GM23338 (cell line): ENCODE data around the gene CD163. TPM values are rescaled to one million over a fixed set of nuclear protein-coding genes. Genes with fewer than 3 reads are reported as not detected.

ENCODE experiments used
- ETS1 ChIP-seq: IDR thresholded peaks from 2 replicates; pipeline ENCODE4 v1.6.1; 2016; ENCODE audit warnings: antibody characterized with exemption
- STAT1 ChIP-seq: IDR thresholded peaks from one replicate; pipeline ENCODE4 v1.6.1; 2016; ENCODE audit warnings: antibody characterized with exemption; ENCODE audit not compliant: unreplicated experiment
- ZNF462 ChIP-seq: fragments of 250-450 bp; sonication (Bioruptor Pico); IDR thresholded peaks from 2 replicates; pipeline ENCODE4 v1.5.0; 2020; ENCODE audit warnings: mild to moderate bottlenecking, moderate library complexity
- polyA plus RNA-seq: library from polyadenylated mRNA; unstranded; fragments of >200 nt; fragmentation: Nextera tagmentation; extraction: Ambion mirVana; gene quantifications from 2 replicates; pipeline ENCODE4 v1.2.1, GENCODE V29; 2016
- total RNA-seq: library from RNA; depleted of rRNA; stranded (reverse); fragments of >200 nt; shearing (Covaris generic); gene quantifications from 2 replicates; pipeline ENCODE4 v1.2.3, GENCODE V29; 2014; rRNA removed

CD163 gene
- total and polyA plus RNA-seq, 2 experiments from 2014 or later, result not detected

- TF ChIP-seq ZNF462 (CRISPR knock-in tag) (no peak), ETS1 (no peak), STAT1 (no peak)
These were observed 71.4 kb downstream of the CD163 start (continued) for GRCh38 chr12:7431993-7432685.

Other genes starting within 250 kb of the CD163 start
- gene ACSM4, start 199.7 kb downstream of the CD163 start, total RNA-seq, result not detected in 2 replicates
- not detected in 2 replicates for gene ACSM4, start 199.7 kb downstream of the CD163 start, polyA plus RNA-seq
- 0.14 and 1.6 TPM in 2 replicates for gene CD163L1, start 59.6 kb downstream of the CD163 start, total RNA-seq
- gene CD163L1, start 59.6 kb downstream of the CD163 start, polyA plus RNA-seq, result 0.36 TPM in 1 of 2 replicates, not detected in the other
- not detected in 2 replicates for gene APOBEC1, start 162.1 kb upstream of the CD163 start, total RNA-seq
- gene APOBEC1, start 162.1 kb upstream of the CD163 start, polyA plus RNA-seq, result not detected in 2 replicates
- gene GDF3, start 192.0 kb upstream of the CD163 start, total RNA-seq, result 15.3 and 19.3 TPM in 2 replicates
- 31.7 and 32.0 TPM in 2 replicates for gene GDF3, start 192.0 kb upstream of the CD163 start, polyA plus RNA-seq
- 2.8 and 4.6 TPM in 2 replicates for gene DPPA3, start 207.7 kb upstream of the CD163 start, total RNA-seq
- gene DPPA3, start 207.7 kb upstream of the CD163 start, polyA plus RNA-seq, result 5.0 and 5.4 TPM in 2 replicates
- gene CLEC4C, start 243.6 kb upstream of the CD163 start, total RNA-seq, result not detected in 2 replicates
- not detected in 2 replicates for gene CLEC4C, start 243.6 kb upstream of the CD163 start, polyA plus RNA-seq